ENCODE results near the gene GNB1L. TPM values are rescaled to one million over a fixed set of nuclear protein-coding genes. Genes with fewer than 3 reads are reported as not detected.

Gene GNB1L
- total and polyA plus RNA-seq, 9 of the 15 experiments (the other 6 are each of a cell fraction or from before 2014, with no cell fraction given), result 0.56 to 50.5 (median 10.2) TPM

GRCh38 chr22:19876314-19876940 is 21.8 kb upstream of the GNB1L start (continued):
- TF ChIP-seq ZBTB40 (IDR thresholded peaks at IDR 0.05) (no peak), ZBTB40 (CRISPR knock-in tag; IDR thresholded peaks at IDR 0.05) (0 out of 2 replicates have a peak, but pooled peaks have one; percentile 42), PHF20 (IDR thresholded peaks at IDR 0.05; ENCODE audit: partially characterized antibody) (no peak), E2F3 (CRISPR knock-in tag; IDR thresholded peaks at IDR 0.05) (0 out of 2 replicates have a peak, but pooled peaks have one; percentile 8), STAT6 (CRISPR knock-in tag; IDR thresholded peaks at IDR 0.05) (0 out of 2 replicates have a peak, but pooled peaks have one; percentile 31), CAMTA2 (CRISPR knock-in tag; conservative IDR thresholded peaks at IDR 0.05) (0 out of 2 replicates have a peak, but pooled peaks have one; percentile 33), MAZ (CRISPR knock-in tag; conservative IDR thresholded peaks at IDR 0.05 in 1 of 2, IDR thresholded peaks at IDR 0.05 in 1 of 2) (0 out of 4 replicates have a peak, but pooled peaks of 1 of the 2 experiments have one; percentile 5), CCNT2 (IDR thresholded peaks at IDR 0.05; ENCODE audit: borderline replicate concordance, extremely low read depth, insufficient read length, low read depth, low read length) (peak; percentile 20), ZNF24 (IDR thresholded peaks at IDR 0.05) (no peak), NCOA1 (IDR thresholded peaks at IDR 0.05; ENCODE audit: low read depth) (no peak), MXD1 (CRISPR knock-in tag; IDR thresholded peaks at IDR 0.05; ENCODE audit: borderline replicate concordance, poor library complexity, severe bottlenecking) (peak; percentile 17), PHF8 (IDR thresholded peaks at IDR 0.05; ENCODE audit: borderline replicate concordance, low read length) (peak; percentile 17; the same call in 1 of the 2 replicates), RBM14 (IDR thresholded peaks at IDR 0.05; ENCODE audit: borderline replicate concordance, insufficient read depth, low read depth, low read length) (0 out of 2 replicates have a peak, but pooled peaks have one; percentile 34), SETDB1 (IDR thresholded peaks at IDR 0.05; ENCODE audit: low read length) (peak; percentile 37), FIP1L1 (IDR thresholded peaks at IDR 0.05; ENCODE audit: low read depth, low read length, poor library complexity, severe bottlenecking) (no peak)
